ENCODE data around the gene STK17B.
A peak's percentile ranks its signal among the peaks of the same experiment; 100 is the strongest.
"Not testable (repeated sequence)": the region's sequence is repeated elsewhere in the genome, so short reads cannot be mapped to it uniquely, and the experiment has no call there.

STK17B gene

DNA sequence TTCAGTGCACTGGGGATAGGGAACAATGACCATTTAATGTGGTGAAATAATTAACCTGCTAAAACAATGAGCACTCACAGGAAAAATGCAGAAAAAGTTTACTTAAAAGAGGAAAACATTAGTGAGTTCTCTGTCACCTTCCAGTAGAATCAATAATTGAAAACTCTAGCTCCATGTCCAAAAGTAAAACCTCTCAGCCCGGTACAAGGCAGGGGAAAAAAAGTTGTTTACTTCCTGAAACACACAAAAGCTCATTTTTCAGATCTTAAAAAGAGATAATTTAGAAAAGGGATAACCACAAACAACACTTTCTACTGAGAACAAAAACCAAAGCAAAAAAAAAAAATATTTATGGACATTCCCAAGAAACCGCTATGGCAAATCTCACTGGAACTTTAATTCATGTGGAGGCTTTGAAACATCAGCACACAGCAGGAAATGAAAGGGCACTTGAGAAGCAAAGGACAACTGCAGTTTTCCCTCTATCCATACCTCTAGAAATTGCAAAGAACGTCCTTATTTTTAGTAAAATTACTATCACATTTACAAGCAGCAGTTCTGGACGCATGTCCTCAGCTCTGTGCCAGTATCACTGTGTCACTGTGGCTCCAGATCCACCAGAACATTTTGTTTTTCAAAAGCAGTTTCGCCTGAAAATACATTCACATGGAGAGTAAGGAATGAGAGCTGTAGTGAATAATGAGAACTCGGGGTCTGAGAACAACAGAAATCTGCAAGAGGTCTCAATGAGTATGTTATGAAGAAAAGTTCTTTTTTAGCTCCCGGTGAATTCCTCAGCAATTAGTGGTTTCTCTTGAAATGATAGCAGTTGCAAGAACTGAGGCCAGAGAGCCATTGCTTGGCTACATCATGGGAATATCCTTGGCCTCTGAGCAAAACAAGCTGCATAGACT is 58.1 kb downstream of the STK17B start:
- DNase-seq (ENCODE audit: low spot score) (no peak), FAIRE-seq (no peak)

DNA sequence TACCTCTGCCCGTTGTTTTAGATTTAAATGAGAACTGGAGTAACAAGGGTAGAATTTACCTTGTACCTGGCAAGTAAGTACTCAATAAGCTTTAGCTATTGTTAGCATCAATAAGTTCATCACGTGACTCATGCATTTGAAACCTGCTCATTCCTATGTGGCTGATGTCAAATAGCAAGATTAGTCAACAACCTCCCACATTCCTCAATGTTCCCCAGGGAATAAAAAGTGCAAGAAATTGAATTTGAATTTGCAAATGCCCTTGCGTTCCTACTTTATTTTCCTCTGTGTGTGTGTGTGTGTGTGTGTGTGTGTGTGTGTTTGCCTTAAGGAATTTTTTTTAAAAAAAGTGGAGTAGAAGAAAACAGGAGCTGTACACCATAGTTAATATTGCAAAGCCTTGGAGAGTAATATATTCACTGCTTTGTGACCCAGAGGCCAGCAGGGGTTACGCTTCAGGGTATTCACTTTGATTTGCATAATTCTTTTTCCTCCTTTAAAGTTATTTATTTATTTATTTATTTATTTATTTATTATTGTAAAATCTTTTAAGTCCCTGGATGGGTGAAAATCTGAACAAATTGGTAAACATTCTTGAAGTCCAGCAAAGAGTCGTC is 58.9 kb downstream of the STK17B start:
- DNase-seq (ENCODE audit: low spot score) (peak; percentile 43), FAIRE-seq (no peak)

DNA sequence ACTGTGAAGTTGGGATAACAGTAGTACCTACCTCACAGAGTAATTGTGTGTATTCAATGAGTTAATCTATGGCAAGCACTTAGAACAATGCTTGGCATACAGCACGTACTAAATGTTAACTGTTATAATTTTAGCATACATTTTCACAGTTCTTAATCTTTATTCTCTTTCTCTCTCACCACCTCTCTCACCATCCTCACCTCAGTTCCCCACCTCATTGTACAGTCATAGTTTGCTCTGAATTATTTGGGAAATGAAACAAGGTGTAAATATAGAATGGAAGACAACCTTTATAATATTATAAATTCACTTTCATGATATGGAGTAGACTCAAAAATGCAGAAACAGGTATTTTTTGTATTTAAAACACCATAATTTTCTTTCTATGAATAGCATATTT is 62.8 kb downstream of the STK17B start:
- no peak for FAIRE-seq
- no peak for DNase-seq (ENCODE audit: low spot score)

DNA sequence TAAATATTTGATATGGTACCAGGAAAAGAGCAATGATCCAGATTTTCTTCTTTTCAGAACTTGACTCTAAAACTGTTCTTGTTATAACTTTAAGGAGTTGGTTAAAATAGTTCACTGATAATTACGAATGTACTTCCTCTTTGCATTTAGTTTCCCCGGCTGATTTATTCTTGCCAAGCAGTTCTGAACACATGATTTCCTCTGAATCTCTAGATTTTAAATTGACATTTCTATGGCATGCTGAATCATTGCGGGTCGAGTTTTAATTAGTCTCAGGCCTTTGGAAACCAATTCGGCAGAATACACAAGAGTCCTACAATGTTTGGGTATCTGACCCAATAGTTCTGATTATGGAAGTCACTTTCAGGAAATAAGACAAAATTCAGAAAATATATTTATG is 65.4 kb downstream of the STK17B start:
- DNase-seq (ENCODE audit: low spot score), result no peak
- no peak for FAIRE-seq

DNA sequence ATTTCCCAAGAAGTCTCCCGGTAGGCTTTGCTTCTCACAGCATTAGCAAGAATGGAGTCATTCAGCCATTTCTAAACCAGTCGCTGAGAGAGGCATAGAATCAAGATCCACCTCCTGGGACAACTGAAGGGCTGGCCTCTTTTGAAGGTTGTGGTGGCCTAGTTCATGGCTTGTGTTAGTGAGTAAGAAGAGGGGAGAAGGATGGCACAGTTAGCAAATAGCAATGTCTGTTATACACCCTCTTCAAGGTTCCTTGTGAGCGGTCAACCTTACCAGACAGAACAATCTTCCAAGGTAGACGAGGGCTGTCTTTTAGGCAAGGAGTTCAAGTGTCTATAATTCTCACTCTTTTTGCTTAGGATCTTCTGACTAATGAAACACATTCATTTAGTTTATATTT is 67.3 kb downstream of the STK17B start:
- DNase-seq (ENCODE audit: low spot score) (no peak), FAIRE-seq (no peak)

DNA sequence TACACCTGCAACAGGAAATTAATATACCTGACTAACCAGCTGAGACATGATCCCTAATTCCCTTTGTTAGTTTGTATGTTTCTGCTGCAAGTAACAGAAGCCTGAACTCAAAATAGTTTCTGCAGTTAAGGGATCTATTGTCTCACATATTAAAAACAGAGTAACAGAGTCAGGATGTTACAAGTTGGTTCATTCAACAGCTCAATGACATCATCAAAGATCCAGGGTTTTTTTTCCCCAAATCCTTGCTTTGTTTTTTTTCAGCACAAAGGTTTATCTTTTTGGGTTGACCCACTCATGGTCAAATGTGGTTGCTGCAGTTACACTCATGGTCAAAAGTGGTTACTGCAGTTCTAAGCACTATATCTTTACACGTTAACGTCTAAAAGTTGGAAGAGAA is 67.8 kb downstream of the STK17B start:
- FAIRE-seq, result no peak
- DNase-seq (ENCODE audit: low spot score), result no peak

DNA sequence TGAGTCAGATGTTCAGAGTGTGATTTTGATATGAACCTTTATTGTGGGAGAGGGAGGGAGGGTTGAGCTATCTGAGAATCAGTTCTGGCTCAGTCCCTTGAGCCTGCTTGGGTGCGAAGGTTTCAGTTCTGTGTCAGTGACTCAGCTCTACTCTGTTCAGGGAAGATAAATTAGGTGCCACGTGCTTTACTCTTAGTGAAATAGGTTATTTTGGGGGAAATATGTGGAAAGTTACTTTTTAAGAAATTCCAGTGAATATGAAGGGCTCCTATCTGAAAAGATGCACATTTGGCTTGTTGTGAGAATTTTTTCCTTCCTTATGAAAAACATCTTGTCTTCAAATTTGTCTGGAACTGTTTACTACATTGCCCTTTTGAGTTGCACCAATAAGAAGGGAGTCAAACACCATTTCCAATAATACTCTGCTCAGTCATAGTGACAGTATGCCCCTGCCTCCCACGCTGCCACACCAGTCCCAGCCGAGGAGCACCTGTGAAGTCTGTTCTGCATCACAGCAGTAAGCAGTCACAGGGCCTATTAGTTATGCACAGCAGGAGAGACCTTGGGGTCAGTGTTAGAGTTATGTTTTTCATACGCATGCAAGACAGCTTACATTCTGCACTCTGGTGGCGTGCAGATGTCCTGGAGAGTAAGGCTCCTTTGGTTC is 69.9 kb downstream of the STK17B start:
- no peak for DNase-seq (ENCODE audit: low spot score)

DNA sequence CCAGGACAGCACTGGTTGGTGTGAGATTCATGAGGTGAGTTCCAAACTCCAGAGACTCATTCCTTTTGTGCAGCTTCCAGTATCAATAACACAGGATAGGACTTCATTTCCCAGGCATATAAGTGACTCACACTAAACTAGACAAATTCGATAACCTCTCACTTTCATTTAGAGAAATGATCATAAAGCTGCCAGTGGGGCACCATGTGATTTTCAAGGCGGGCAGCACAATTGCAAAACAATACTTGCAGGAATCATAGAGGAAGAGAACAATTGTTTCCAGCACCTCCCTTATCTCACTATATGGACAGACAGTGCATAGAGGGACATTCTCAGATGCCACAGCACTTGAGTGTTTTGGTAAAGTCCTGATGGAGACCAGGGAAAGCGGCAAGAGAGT is 71.5 kb downstream of the STK17B start:
- FAIRE-seq (no peak), DNase-seq (ENCODE audit: low spot score) (no peak)

More for the DNA sequence above, 69.9 kb downstream of the STK17B start:
- FAIRE-seq, result no peak

DNA sequence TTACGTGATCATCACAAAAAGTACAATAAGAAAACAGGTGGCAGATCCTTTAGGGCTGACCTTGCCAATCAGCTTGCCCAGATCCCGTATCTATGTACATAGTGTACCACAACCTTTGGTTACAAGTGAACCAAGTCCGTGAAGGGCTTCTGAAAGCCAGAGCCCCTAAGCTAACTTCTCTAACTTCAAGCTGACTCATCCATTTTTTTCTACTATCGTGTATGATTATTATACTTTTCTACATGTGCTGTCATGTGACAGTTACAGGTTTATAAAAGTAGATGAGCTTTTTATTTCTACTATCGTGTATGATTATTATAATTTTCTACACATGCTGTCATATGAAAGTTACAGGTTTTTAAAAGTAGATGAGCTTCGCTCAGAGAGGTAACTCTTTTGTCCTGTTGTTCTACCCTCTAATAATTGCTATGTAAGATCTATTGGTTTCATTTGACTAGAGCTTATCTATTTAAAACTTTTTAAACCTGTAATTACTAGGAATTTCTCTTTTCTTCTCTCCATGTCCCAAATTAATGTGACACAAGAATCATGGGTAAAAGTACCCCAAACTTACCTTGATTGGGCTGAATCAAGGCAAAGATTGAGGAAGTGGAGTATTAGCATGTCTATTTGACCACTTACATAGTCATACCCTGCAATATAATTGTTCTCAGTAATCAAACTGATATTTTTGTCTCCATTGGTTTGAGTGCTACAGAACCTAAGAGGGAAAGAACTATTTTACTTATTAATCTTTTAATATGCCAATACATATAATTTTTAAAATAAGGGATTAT is 73.3 kb downstream of the STK17B start:
- DNase-seq (ENCODE audit: low spot score), result no peak
- no peak for FAIRE-seq

DNA sequence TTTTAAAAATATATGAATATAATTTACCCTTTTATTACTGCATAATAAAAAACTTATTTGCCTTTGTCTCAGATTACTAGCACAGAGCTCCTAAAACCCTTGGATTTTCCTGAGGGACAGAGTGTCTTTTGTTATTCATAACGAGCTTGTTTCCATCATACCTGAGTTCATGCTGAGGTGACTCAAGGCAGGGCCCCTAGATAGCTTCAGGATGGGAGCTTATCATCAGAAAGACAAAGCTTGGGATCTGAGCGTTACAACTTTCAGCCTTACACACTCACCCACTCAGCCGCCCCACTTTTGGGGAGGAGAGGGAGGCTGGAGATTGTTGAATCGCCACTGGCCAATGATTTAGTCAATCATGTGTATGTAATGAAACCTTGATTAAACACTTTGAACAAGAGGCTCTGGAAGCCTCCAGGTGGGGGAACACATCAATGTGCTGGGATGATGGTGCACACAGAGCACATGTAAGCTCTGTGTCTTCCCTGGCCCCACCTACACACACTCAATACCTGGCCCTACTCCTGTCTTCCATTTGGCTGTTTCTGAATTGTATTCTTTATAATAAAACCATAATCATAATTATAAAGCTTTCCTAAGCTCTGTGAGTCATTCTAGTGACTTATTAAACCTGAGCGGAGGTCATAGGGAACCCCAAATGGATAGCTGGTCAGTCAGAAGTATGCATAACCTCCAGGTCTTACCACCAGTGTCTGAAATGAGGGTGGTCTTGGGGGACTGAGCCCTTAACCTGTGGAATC is 74.2 kb downstream of the STK17B start:
- DNase-seq (ENCODE audit: low spot score) (no peak), FAIRE-seq (no peak)

DNA sequence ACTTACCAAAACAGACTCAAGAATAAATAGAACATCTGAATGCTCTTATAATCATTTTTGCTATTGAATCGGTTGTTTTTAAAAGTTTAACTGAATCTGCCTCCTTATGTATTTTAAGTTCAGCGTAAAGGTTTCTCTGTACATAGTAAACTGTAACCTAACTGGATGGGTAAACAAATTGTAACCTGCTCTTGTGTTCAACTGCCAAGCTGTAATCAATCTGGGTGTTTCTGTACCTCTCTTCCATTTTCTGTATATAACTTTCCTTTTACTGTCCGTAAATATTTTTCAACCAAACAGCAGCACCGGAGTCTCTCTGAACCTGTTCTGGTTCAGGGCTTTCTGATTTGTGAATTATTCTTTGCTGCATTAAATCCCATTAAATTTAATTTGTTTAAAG is 75.1 kb downstream of the STK17B start:
- FAIRE-seq, result no peak

DNA sequence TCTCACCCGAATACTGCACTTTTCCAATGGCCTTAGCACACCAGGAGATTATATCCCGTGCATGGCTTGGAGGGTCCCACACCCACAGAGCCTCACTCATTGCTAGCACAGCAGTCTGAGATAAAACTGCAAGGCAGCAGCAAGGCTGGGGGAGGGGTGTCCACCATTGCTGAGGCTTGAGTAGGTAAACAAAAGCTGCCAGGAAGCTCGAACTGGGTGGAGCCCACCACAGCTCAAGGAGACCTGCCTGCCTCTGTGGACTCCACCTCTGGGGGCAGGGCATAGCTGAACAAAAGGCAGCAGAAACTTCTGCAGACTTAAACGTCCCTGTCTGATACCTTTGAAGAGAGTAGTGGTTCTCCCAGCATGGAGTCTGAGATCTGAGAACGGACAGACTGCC is 81.9 kb downstream of the STK17B start:
- not testable (repeated sequence) for FAIRE-seq; DNase-seq (ENCODE audit: low spot score)

More for the DNA sequence above, 75.1 kb downstream of the STK17B start:
- no peak for DNase-seq (ENCODE audit: low spot score)

DNA sequence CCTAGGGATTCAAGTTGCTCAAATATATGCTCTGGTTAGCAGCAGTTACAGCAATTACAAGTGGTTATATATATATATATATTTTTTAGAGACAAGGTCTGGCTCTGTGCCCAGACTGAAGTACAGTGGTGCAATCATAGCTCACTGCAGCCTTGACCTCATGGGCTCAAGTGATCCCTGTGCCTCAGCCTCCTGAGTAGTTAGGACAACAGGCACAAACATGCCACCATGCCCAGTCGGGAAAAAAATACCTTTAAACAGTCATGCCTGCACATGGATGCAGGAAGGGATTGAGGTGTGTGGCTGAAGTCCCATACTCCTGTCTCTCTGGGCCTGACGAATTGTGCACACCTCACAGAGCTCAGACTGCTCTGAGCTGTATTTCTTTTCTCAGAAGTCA is 83.2 kb downstream of the STK17B start:
- no peak for FAIRE-seq
- DNase-seq (ENCODE audit: low spot score), result no peak

DNA sequence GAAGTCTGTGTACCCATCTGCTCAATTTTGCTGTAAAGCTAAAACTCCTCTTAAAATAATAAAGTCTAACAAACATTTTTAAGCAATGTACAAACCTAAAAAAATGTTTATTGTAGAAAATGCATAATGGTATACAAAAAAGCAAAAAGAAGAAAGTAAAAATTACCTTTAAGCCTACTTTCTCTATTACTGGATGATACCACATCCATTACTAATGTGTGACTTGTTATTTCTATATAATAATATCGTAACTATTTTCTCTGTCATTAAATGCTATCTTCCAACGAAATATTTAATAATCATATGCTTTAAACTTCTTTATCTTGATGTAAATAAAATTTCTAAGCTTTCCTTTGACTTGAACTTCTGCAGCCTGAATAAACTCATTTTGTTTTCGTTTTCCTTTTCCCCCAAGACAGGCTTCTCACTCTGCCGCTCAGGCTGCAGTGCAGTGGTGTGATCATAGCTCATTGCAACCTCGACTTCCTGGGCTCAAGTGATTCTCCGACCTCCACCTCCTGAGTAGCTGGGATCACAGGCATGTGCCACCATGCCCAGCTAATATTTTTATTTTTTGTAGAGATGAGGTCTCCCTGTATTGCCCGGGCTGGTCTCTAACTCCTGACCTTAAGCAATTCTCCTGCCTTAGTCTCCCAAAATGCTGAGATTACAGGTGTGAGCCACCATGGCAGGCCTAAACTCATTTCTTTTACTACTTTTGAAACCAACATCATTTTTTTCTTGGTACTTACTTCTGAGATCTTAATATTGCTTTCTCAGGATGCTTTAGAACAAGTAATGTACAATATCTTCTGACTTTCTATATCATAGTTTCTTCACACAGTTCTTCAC is 84.6 kb downstream of the STK17B start:
- FAIRE-seq, result no peak

DNA sequence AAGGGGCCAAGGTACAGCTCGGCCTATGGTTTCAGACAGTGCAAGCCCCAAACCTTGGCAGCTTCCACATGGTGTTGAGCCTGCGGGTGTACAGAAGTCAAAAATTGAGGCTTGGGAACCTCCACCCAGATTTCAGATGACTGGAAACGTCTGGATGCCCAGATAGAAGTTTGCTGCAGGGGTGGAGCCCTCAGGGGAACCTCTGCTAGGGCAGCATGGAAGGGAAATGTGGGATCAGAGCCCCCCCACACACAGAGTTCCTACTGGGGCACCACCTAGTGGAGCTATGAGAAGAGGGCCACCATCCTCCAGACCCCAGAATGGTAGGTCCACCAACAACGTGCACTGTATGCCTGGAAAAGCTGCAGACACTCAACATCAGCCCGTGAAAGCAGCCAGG is 87.8 kb downstream of the STK17B start:
- FAIRE-seq (no peak), DNase-seq (ENCODE audit: low spot score) (no peak)

More for the DNA sequence above, 84.6 kb downstream of the STK17B start:
- no peak for DNase-seq (ENCODE audit: low spot score)
